K562 (cell line): ENCODE results near the gene ATP10B. TPM values are rescaled to one million over a fixed set of nuclear protein-coding genes. Genes with fewer than 3 reads are reported as not detected.

Experiments
- ATAC-seq: fragments of 200-7000 bp; cut with Tn5 transposase; 3 replicates; pipeline ENCODE4 v1.9.1; 2020; ENCODE audit warnings: moderate library complexity
- BruUV-seq: library from RNA; stranded (reverse); fragments of 400-500 nt; replicated peaks from 2 replicates; lab custom pipeline; 2021; lab: Mats Ljungman, UMichigan
- CTCF ChIA-PET: fragments of 300-600 bp; formaldehyde crosslinking; extraction: SDS; loops from one replicate; lab custom pipeline; 2021; ENCODE audit warnings: low intra/inter-chr PET ratio; lab: Yijun Ruan, JAX
- POLR2A ChIA-PET: fragments of 300-600, 350-650 bp; sonication (Branson Sonifier 250); formaldehyde crosslinking; extraction: SDS; loops from one replicate; lab custom pipeline; 2021; ENCODE audit warnings: antibody characterized with exemption, inconsistent platforms; lab: Yijun Ruan, JAX
- DNase-seq, 4 experiments: peaks; one replicate each; pipeline versions ENCODE4 v3.0.0 to v3.0.0-alpha.2; 2011 to 2018; ENCODE audit warnings: low spot score in 3 of 4, mixed read lengths in 3 of 4; ENCODE audit errors: extremely low read depth in 1 of 4
- FAIRE-seq: peaks from 2 replicates; lab custom pipeline; 2011; peaks lifted over from hg19 to GRCh38; lab: Jason Lieb, UNC
- H2AFZ ChIP-seq: 2 replicates; pipeline ENCODE4 v1.6.0; 2011; ENCODE audit warnings: low read depth, low read length, control low read depth, inconsistent platforms
- H3K27ac ChIP-seq: fragments of 200-600 bp; 3 replicates; pipeline ENCODE4 v1.8.0; 2011; ENCODE audit warnings: low read depth, mild to moderate bottlenecking, control low read depth, inconsistent platforms, low read length, moderate library complexity, mixed read lengths; ENCODE audit errors: extremely low read depth
- H3K27me3 ChIP-seq, 2 experiments: fragments of 300-600 bp in 1 of 2; 2 replicates in 1 of 2; 3 replicates in 1 of 2; pipeline versions ENCODE4 v1.6.0 to v1.8.0; 2011; ENCODE audit warnings: inconsistent platforms in 2 of 2, low read length in 2 of 2, mild to moderate bottlenecking in 1 of 2, mixed read lengths in 1 of 2, moderate library complexity in 1 of 2; ENCODE audit not compliant: control insufficient read depth in 2 of 2, insufficient read depth in 2 of 2
- H3K36me3 ChIP-seq: fragments of 300-600 bp; 3 replicates; pipeline ENCODE4 v1.8.0; 2011; ENCODE audit warnings: mild to moderate bottlenecking, low read length, inconsistent platforms; ENCODE audit not compliant: control insufficient read depth, insufficient read depth
- H3K4me1 ChIP-seq, 2 experiments: fragments of 200-600 bp in 1 of 2; replicated peaks in 1 of 2; 2 replicates in 1 of 2; 3 replicates in 1 of 2; pipeline versions ENCODE4 v1.5.1 to v1.8.0; 2011; ENCODE audit warnings: inconsistent platforms in 2 of 2, low read length in 2 of 2, mild to moderate bottlenecking in 1 of 2, mixed read lengths in 1 of 2, moderate library complexity in 1 of 2; ENCODE audit not compliant: control insufficient read depth in 2 of 2, insufficient read depth in 2 of 2
- H3K4me2 ChIP-seq: 2 replicates; pipeline ENCODE4 v1.6.1; 2011; ENCODE audit warnings: low read length, control low read depth, inconsistent platforms, mixed read lengths; ENCODE audit not compliant: insufficient read depth
- H3K4me3 ChIP-seq: fragments of 200-600 bp; sonication (generic), shearing (Covaris generic); 2 replicates; pipeline ENCODE4 v1.5.1; 2016; ENCODE audit warnings: control low read depth, inconsistent platforms
- H3K79me2 ChIP-seq: fragments of 200-600 bp; 3 replicates; pipeline ENCODE4 v1.8.0; 2011; ENCODE audit warnings: low read length, inconsistent platforms; ENCODE audit not compliant: control insufficient read depth, insufficient read depth
- H3K9ac ChIP-seq, 2 experiments: 2 replicates each; pipeline versions ENCODE4 v1.6.0 to v1.6.1; 2011; ENCODE audit warnings: low read depth in 2 of 2, low read length in 2 of 2, control low read depth in 1 of 2, inconsistent platforms in 1 of 2, mild to moderate bottlenecking in 1 of 2, mixed read lengths in 1 of 2; ENCODE audit not compliant: insufficient read depth in 1 of 2
- H3K9me1 ChIP-seq: one replicate; pipeline ENCODE4 v1.6.0; 2011; ENCODE audit warnings: inconsistent platforms, mild to moderate bottlenecking, low read length, moderate library complexity; ENCODE audit not compliant: control insufficient read depth, insufficient read depth
- H3K9me3 ChIP-seq: replicated peaks from 2 replicates; pipeline ENCODE4 v1.5.1; 2011; ENCODE audit warnings: low read depth, low read length, inconsistent platforms; ENCODE audit not compliant: control insufficient read depth, insufficient read depth
- H4K20me1 ChIP-seq: replicated peaks from 2 replicates; pipeline ENCODE4 v1.6.1; 2011; ENCODE audit warnings: low read length, inconsistent platforms, mixed read lengths; ENCODE audit not compliant: control insufficient read depth, insufficient read depth
- CBX5 ChIP-seq: IDR thresholded peaks from 2 replicates; pipeline ENCODE4 v1.6.1; 2014; ENCODE audit warnings: low read depth, borderline replicate concordance
- DIDO1 ChIP-seq: fragments of 450-650 bp; IDR thresholded peaks from 2 replicates; pipeline ENCODE4 v1.6.1; 2016; ENCODE audit warnings: low read depth, missing biosample characterization, missing genetic modification characterization
- HIVEP1 ChIP-seq: fragments of 250-450 bp; sonication (Bioruptor Pico); IDR thresholded peaks from 2 replicates; pipeline ENCODE4 v1.4.0; 2020; ENCODE audit warnings: mild to moderate bottlenecking
- HNRNPL ChIP-seq: fragments of 200-400 bp; formaldehyde crosslinking; IDR thresholded peaks from 2 replicates; pipeline ENCODE4 v1.6.1; 2017; ENCODE audit warnings: low read depth, mild to moderate bottlenecking, low read length
- ID3 ChIP-seq, 2 experiments: fragments of 250-450 bp in 1 of 2; fragments of 450-650 bp in 1 of 2; sonication (Bioruptor Pico) in 1 of 2; IDR thresholded peaks; 2 replicates each; pipeline versions ENCODE4 v1.6.1 to v1.8.0; 2016 to 2021; ENCODE audit warnings: mild to moderate bottlenecking in 2 of 2, moderate library complexity in 2 of 2, missing compliant biosample characterization in 1 of 2, missing genetic modification characterization in 1 of 2
- JUN ChIP-seq, 2 experiments: sonication (generic) in 1 of 2; formaldehyde crosslinking in 1 of 2; IDR thresholded peaks; 2 replicates each; pipeline versions ENCODE4 v1.6.1 to v1.8.0; 2012 to 2022; ENCODE audit warnings: borderline replicate concordance in 2 of 2, mild to moderate bottlenecking in 2 of 2, improper control_type of control experiment in 1 of 2, low read depth in 1 of 2, low read length in 1 of 2, missing genetic modification reagents in 1 of 2
- NFATC3 ChIP-seq: fragments of 450-650 bp; IDR thresholded peaks from 2 replicates; pipeline ENCODE4 v1.6.1; 2017; ENCODE audit warnings: mild to moderate bottlenecking
- PPARD ChIP-seq: fragments of 250-450 bp; sonication (Bioruptor Pico); IDR thresholded peaks from 2 replicates; pipeline ENCODE4 v1.8.0; 2022; ENCODE audit warnings: inconsistent platforms, mild to moderate bottlenecking, moderate library complexity
- ZBTB49 ChIP-seq: sonication (generic); formaldehyde crosslinking; IDR thresholded peaks from 2 replicates; pipeline ENCODE4 v1.8.0; 2022; ENCODE audit warnings: missing genetic modification reagents, mild to moderate bottlenecking, borderline replicate concordance
- ZKSCAN1 ChIP-seq: fragments of 150-350 bp; IDR thresholded peaks from 2 replicates; pipeline ENCODE4 v1.6.1; 2016; ENCODE audit warnings: low read depth, low read length
- ZNF140 ChIP-seq: fragments of 250-450 bp; sonication (Bioruptor Pico); IDR thresholded peaks from 2 replicates; pipeline ENCODE4 v1.8.0; 2021; ENCODE audit warnings: moderate library complexity, mild to moderate bottlenecking, inconsistent platforms
- ZNF584 ChIP-seq: fragments of 200-800 bp; sonication (Bioruptor generic); IDR thresholded peaks from 2 replicates; pipeline ENCODE4 v1.6.1; 2016; ENCODE audit warnings: low read depth, mild to moderate bottlenecking, missing genetic modification characterization, missing compliant biosample characterization
- ZNF609 ChIP-seq: sonication (generic); formaldehyde crosslinking; IDR thresholded peaks from 2 replicates; pipeline ENCODE4 v1.8.1; 2023; ENCODE audit warnings: missing genetic modification reagents, mild to moderate bottlenecking, borderline replicate concordance
- WGBS: fragments of 100-300 bp; shearing (Covaris generic); methylation state at CpG from one replicate; pipeline ENCODE4 v1.1.6; 2016; ENCODE audit warnings: low coverage, mixed read lengths; ENCODE audit not compliant: insufficient coverage; ENCODE audit errors: missing lambda C conversion rate; 5-methylcytosine and 5-hydroxymethylcytosine counted together
- in situ Hi-C: fragments of 300-500 bp; cut with MboI; formaldehyde crosslinking; loops from 4 replicates; pipeline ENCODE4 v1.15.0; 2018; ENCODE audit warnings: inconsistent platforms, mixed read lengths
- intact Hi-C: fragments of 100-400 bp; cut with micrococcal nuclease; formaldehyde crosslinking; loops from 2 replicates; pipeline ENCODE4 v1.14.2; 2022
- polyA plus RNA-seq, 8 experiments: library from polyadenylated mRNA; depleted of rRNA in 4 of 8; stranded (reverse) in 5 of 8; unstranded in 3 of 8; fragments of >200 nt; fragmentation: Nextera tagmentation in 2 of 8; fragmentation: Illumina TruSeq in 1 of 8; extraction: Ambion mirVana in 2 of 8; extraction: Trizol in 1 of 8; gene quantifications; 2 replicates each; pipeline versions ENCODE4 v1.2.1 to v1.2.3, GENCODE V29; 2011 to 2014; ENCODE audit warnings: inconsistent platforms in 1 of 8, missing spikeins in 1 of 8
- total RNA-seq, 7 experiments: library from RNA; depleted of rRNA in 6 of 7; stranded (reverse); fragments of >200 nt in 6 of 7; fragmentation: Illumina TruSeq in 2 of 7; extraction: Trizol in 2 of 7; gene quantifications; 2 replicates each; pipeline versions ENCODE4 v1.2.1 to v1.2.3, GENCODE V29; 2011 to 2021; ENCODE audit warnings: low replicate concordance in 1 of 7

The ATP10B gene
- total and polyA plus RNA-seq, 9 of the 15 experiments (the other 6 are each of a cell fraction or from before 2014, with no cell fraction given) = 0.04 TPM; not detected in 8

- no peaks in the 10 kb centered on the region for H4K20me1 ChIP-seq
- no peak overlapping the region for H3K4me2 ChIP-seq
- FAIRE-seq (no peak), ATAC-seq (no peak), DNase-seq (no peak)
- BruUV-seq = no TSS peak
- H3K36me3 ChIP-seq = no peaks in the 10 kb centered on the region
- H3K79me2 ChIP-seq = no peaks in the 10 kb centered on the region
- H3K9ac ChIP-seq = no peak overlapping the region
- no peaks in the 10 kb centered on the region for H3K4me1 ChIP-seq
- H3K27me3 ChIP-seq = no peaks in the 10 kb centered on the region
- no peaks in the 10 kb centered on the region for H3K9me1 ChIP-seq
- no peak overlapping the region for H3K27ac ChIP-seq
- ChIA-PET CTCF (no interaction called here), POLR2A (no interaction called here)
- intact Hi-C loops (no loop called here), in situ Hi-C loops (no loop called here)
- H2AFZ ChIP-seq = no peak overlapping the region
- 4% methylated on average over 4 of the region's 4 CpGs for WGBS
- no peak overlapping the region for H3K4me3 ChIP-seq
- no peaks in the 10 kb centered on the region for H3K9me3 ChIP-seq
- no peak for TF ChIP-seq HNRNPL
- no peak for TF ChIP-seq NFATC3
- no peak for TF ChIP-seq ZKSCAN1
- TF ChIP-seq ZNF609 (CRISPR knock-in tag) = no peak
- TF ChIP-seq ZNF584 (CRISPR knock-in tag) = no peak
- no peak for TF ChIP-seq ZBTB49
- TF ChIP-seq HIVEP1 = no peak
- no peak for TF ChIP-seq ID3 (CRISPR knock-in tag; IDR thresholded peaks at IDR 0.05)
- no peak for TF ChIP-seq ID3 (tag; IDR thresholded peaks at IDR 0.05)
- TF ChIP-seq CBX5 = no peak
- TF ChIP-seq DIDO1 = no peak
- TF ChIP-seq PPARD (CRISPR knock-in tag) = no peak
- TF ChIP-seq JUN (IDR thresholded peaks at IDR 0.05; ENCODE audit: borderline replicate concordance, low read depth, low read length) = no peak
- TF ChIP-seq JUN (CRISPR knock-in tag; IDR thresholded peaks at IDR 0.05; ENCODE audit: borderline replicate concordance) = no peak
- TF ChIP-seq ZNF140 = no peak
Observed at GRCh38 chr5:160542281-160542680, 309.7 kb downstream of the ATP10B start.
